Measurements from ENCODE around the gene PRSS33.

The PRSS33 gene

GRCh38 chr16:2743007-2743810, 44.2 kb downstream of the PRSS33 start:
- H4K8ac ChIP-seq (ENCODE audit: low read depth, low read length): no peak overlapping the region
- no peaks in the 10 kb centered on the region for H3K36me3 ChIP-seq (ENCODE audit: control insufficient read depth, insufficient read depth, low read length)
- no peak overlapping the region for H3K23ac ChIP-seq (ENCODE audit: low read length)
- DNase-seq: no peak
- H3K4me2 ChIP-seq (ENCODE audit: low read length): no peak overlapping the region
- H3K4ac ChIP-seq (ENCODE audit: low read depth, low read length): no peak overlapping the region
- no peak overlapping the region for H3K56ac ChIP-seq (ENCODE audit: low read length)
- no peak overlapping the region for H4K5ac ChIP-seq (ENCODE audit: low read length)
- H2BK15ac ChIP-seq (replicated peaks; ENCODE audit: low read depth): no peak overlapping the region
- H3K4me1 ChIP-seq (ENCODE audit: control insufficient read depth, low read depth, low read length): no peaks in the 10 kb centered on the region
- H3K27me3 ChIP-seq (ENCODE audit: insufficient read depth, low read length, poor library complexity): no peaks in the 10 kb centered on the region
- WGBS (ENCODE audit: extremely low coverage, insufficient coverage, low lambda C conversion rate): no CpG with 5 or more reads among the region's 19 CpGs
- no peak overlapping the region for H3K18ac ChIP-seq (ENCODE audit: low read length)
- H2BK120ac ChIP-seq (ENCODE audit: low read depth, low read length): no peak overlapping the region
- no peak overlapping the region for H3K27ac ChIP-seq (ENCODE audit: low read depth, low read length)
- H3K4me3 ChIP-seq (ENCODE audit: low read length): no peak overlapping the region
- no peak overlapping the region for H2AK5ac ChIP-seq (ENCODE audit: low read length)
- no peaks in the 10 kb centered on the region for H3K79me1 ChIP-seq (ENCODE audit: low read length)
- no peak overlapping the region for H2BK5ac ChIP-seq (ENCODE audit: low read length)
- no peak overlapping the region for H3K9ac ChIP-seq (ENCODE audit: low read length)
- H3K79me2 ChIP-seq (ENCODE audit: control insufficient read depth, insufficient read depth, low read length): no peaks in the 10 kb centered on the region

- no peaks in the 10 kb centered on the region for H3K27me3 ChIP-seq (ENCODE audit: insufficient read depth, low read length, poor library complexity)
- H3K4me1 ChIP-seq (ENCODE audit: control insufficient read depth, low read depth, low read length): no peaks in the 10 kb centered on the region
- H3K4me3 ChIP-seq (ENCODE audit: low read length): no peak overlapping the region
- H3K23ac ChIP-seq (ENCODE audit: low read length): no peak overlapping the region
- no peak overlapping the region for H3K18ac ChIP-seq (ENCODE audit: low read length)
- no peak overlapping the region for H3K4ac ChIP-seq (ENCODE audit: low read depth, low read length)
- no peak overlapping the region for H2AK5ac ChIP-seq (ENCODE audit: low read length)
- H4K5ac ChIP-seq (ENCODE audit: low read length): no peak overlapping the region
- H3K79me2 ChIP-seq (ENCODE audit: control insufficient read depth, insufficient read depth, low read length): no peaks in the 10 kb centered on the region
- H2BK5ac ChIP-seq (ENCODE audit: low read length): no peak overlapping the region
- H3K9ac ChIP-seq (ENCODE audit: low read length): no peak overlapping the region
- no CpG with 5 or more reads among the region's 12 CpGs for whole genome bisulfite sequencing (ENCODE audit: extremely low coverage, insufficient coverage, low lambda C conversion rate)
- DNase-seq: no peak
- no peak overlapping the region for H2BK120ac ChIP-seq (ENCODE audit: low read depth, low read length)
- H4K8ac ChIP-seq (ENCODE audit: low read depth, low read length): no peak overlapping the region
- no peak overlapping the region for H3K4me2 ChIP-seq (ENCODE audit: low read length)
- no peak overlapping the region for H3K27ac ChIP-seq (ENCODE audit: low read depth, low read length)
- H3K36me3 ChIP-seq (ENCODE audit: control insufficient read depth, insufficient read depth, low read length): no peaks in the 10 kb centered on the region
- no peaks in the 10 kb centered on the region for H3K79me1 ChIP-seq (ENCODE audit: low read length)
- H2BK15ac ChIP-seq (replicated peaks; ENCODE audit: low read depth): no peak overlapping the region
- no peak overlapping the region for H3K56ac ChIP-seq (ENCODE audit: low read length)
These were observed 44.9 kb downstream of the PRSS33 start for GRCh38 chr16:2742323-2743006.

GRCh38 chr16:2741168-2741567, 46.2 kb downstream of the PRSS33 start:
- H2BK120ac ChIP-seq (ENCODE audit: low read depth, low read length): no peak overlapping the region
- no peak overlapping the region for H2BK5ac ChIP-seq (ENCODE audit: low read length)
- H3K23ac ChIP-seq (ENCODE audit: low read length): no peak overlapping the region
- H3K4me1 ChIP-seq (ENCODE audit: control insufficient read depth, low read depth, low read length): no peaks in the 10 kb centered on the region
- no peak overlapping the region for H3K27ac ChIP-seq (ENCODE audit: low read depth, low read length)
- no peak overlapping the region for H4K5ac ChIP-seq (ENCODE audit: low read length)
- no peak overlapping the region for H3K18ac ChIP-seq (ENCODE audit: low read length)
- no peak overlapping the region for H4K8ac ChIP-seq (ENCODE audit: low read depth, low read length)
- H3K27me3 ChIP-seq (ENCODE audit: insufficient read depth, low read length, poor library complexity): no peaks in the 10 kb centered on the region
- H3K4ac ChIP-seq (ENCODE audit: low read depth, low read length): no peak overlapping the region
- no peak overlapping the region for H2AK5ac ChIP-seq (ENCODE audit: low read length)
- no peak for DNase-seq
- H3K4me2 ChIP-seq (ENCODE audit: low read length): no peak overlapping the region
- H3K79me2 ChIP-seq (ENCODE audit: control insufficient read depth, insufficient read depth, low read length): no peaks in the 10 kb centered on the region
- H3K9ac ChIP-seq (ENCODE audit: low read length): no peak overlapping the region
- H2BK15ac ChIP-seq (replicated peaks; ENCODE audit: low read depth): no peak overlapping the region
- no peaks in the 10 kb centered on the region for H3K79me1 ChIP-seq (ENCODE audit: low read length)
- no peak overlapping the region for H3K4me3 ChIP-seq (ENCODE audit: low read length)
- no peaks in the 10 kb centered on the region for H3K36me3 ChIP-seq (ENCODE audit: control insufficient read depth, insufficient read depth, low read length)
- no CpG with 5 or more reads among the region's 4 CpGs for WGBS (ENCODE audit: extremely low coverage, insufficient coverage, low lambda C conversion rate)
- H3K56ac ChIP-seq (ENCODE audit: low read length): no peak overlapping the region

GRCh38 chr16:2740476-2740875, 46.9 kb downstream of the PRSS33 start:
- no peak overlapping the region for H4K8ac ChIP-seq (ENCODE audit: low read depth, low read length)
- no peaks in the 10 kb centered on the region for H3K4me1 ChIP-seq (ENCODE audit: control insufficient read depth, low read depth, low read length)
- no peak overlapping the region for H3K9ac ChIP-seq (ENCODE audit: low read length)
- H3K4me2 ChIP-seq (ENCODE audit: low read length): no peak overlapping the region
- no peak overlapping the region for H3K4me3 ChIP-seq (ENCODE audit: low read length)
- no peak overlapping the region for H3K18ac ChIP-seq (ENCODE audit: low read length)
- H3K23ac ChIP-seq (ENCODE audit: low read length): no peak overlapping the region
- H3K27me3 ChIP-seq (ENCODE audit: insufficient read depth, low read length, poor library complexity): no peaks in the 10 kb centered on the region
- H3K79me2 ChIP-seq (ENCODE audit: control insufficient read depth, insufficient read depth, low read length): no peaks in the 10 kb centered on the region
- H2BK5ac ChIP-seq (ENCODE audit: low read length): no peak overlapping the region
- H4K5ac ChIP-seq (ENCODE audit: low read length): no peak overlapping the region
- no peak overlapping the region for H3K56ac ChIP-seq (ENCODE audit: low read length)
- no peaks in the 10 kb centered on the region for H3K36me3 ChIP-seq (ENCODE audit: control insufficient read depth, insufficient read depth, low read length)
- H3K79me1 ChIP-seq (ENCODE audit: low read length): no peaks in the 10 kb centered on the region
- no peak overlapping the region for H3K27ac ChIP-seq (ENCODE audit: low read depth, low read length)
- no peak for DNase-seq
- no CpG with 5 or more reads among the region's 6 CpGs for WGBS (ENCODE audit: extremely low coverage, insufficient coverage, low lambda C conversion rate)
- no peak overlapping the region for H2BK120ac ChIP-seq (ENCODE audit: low read depth, low read length)
- no peak overlapping the region for H2AK5ac ChIP-seq (ENCODE audit: low read length)
- H2BK15ac ChIP-seq (replicated peaks; ENCODE audit: low read depth): no peak overlapping the region
- H3K4ac ChIP-seq (ENCODE audit: low read depth, low read length): no peak overlapping the region

- WGBS (ENCODE audit: extremely low coverage, insufficient coverage, low lambda C conversion rate): no CpG with 5 or more reads among the region's 8 CpGs
- no peak overlapping the region for H3K56ac ChIP-seq (ENCODE audit: low read length)
- H3K23ac ChIP-seq (ENCODE audit: low read length): no peak overlapping the region
- H3K36me3 ChIP-seq (ENCODE audit: control insufficient read depth, insufficient read depth, low read length): no peaks in the 10 kb centered on the region
- H3K4me2 ChIP-seq (ENCODE audit: low read length): no peak overlapping the region
- no peak overlapping the region for H4K8ac ChIP-seq (ENCODE audit: low read depth, low read length)
- H3K27ac ChIP-seq (ENCODE audit: low read depth, low read length): no peak overlapping the region
- H2BK15ac ChIP-seq (replicated peaks; ENCODE audit: low read depth): no peak overlapping the region
- no peaks in the 10 kb centered on the region for H3K27me3 ChIP-seq (ENCODE audit: insufficient read depth, low read length, poor library complexity)
- H3K9ac ChIP-seq (ENCODE audit: low read length): no peak overlapping the region
- H3K79me1 ChIP-seq (ENCODE audit: low read length): no peaks in the 10 kb centered on the region
- no peak overlapping the region for H2AK5ac ChIP-seq (ENCODE audit: low read length)
- no peak for DNase-seq
- H3K18ac ChIP-seq (ENCODE audit: low read length): no peak overlapping the region
- H3K4ac ChIP-seq (ENCODE audit: low read depth, low read length): no peak overlapping the region
- no peak overlapping the region for H2BK5ac ChIP-seq (ENCODE audit: low read length)
- H3K4me1 ChIP-seq (ENCODE audit: control insufficient read depth, low read depth, low read length): no peaks in the 10 kb centered on the region
- no peaks in the 10 kb centered on the region for H3K79me2 ChIP-seq (ENCODE audit: control insufficient read depth, insufficient read depth, low read length)
- no peak overlapping the region for H3K4me3 ChIP-seq (ENCODE audit: low read length)
- no peak overlapping the region for H4K5ac ChIP-seq (ENCODE audit: low read length)
- H2BK120ac ChIP-seq (ENCODE audit: low read depth, low read length): no peak overlapping the region
These were observed 47.5 kb downstream of the PRSS33 start for GRCh38 chr16:2739625-2740430.
